ENCODE data around the gene PPM1J. TPM values are rescaled to one million over a fixed set of nuclear protein-coding genes. Genes with fewer than 3 reads are reported as not detected.
A peak's percentile ranks its signal among the peaks of the same experiment; 100 is the strongest.

PPM1J gene
- total and polyA plus RNA-seq, 2 of the 13 experiments (the other 11 are each of a cell fraction or from before 2014, with no cell fraction given) = 0.07 to 0.22 TPM

GRCh38 chr1:112706505-112707220 lies 8.5 kb downstream of the PPM1J start, which contains the start of gene RHOC (continued):
- TF ChIP-seq LRRFIP1 (CRISPR knock-in tag; conservative IDR thresholded peaks at IDR 0.05) (no peak), AHR (CRISPR knock-in tag; IDR thresholded peaks at IDR 0.05) (no peak), ZNF205 (CRISPR knock-in tag; IDR thresholded peaks at IDR 0.05) (no peak), NFIC (IDR thresholded peaks at IDR 0.05; ENCODE audit: low read length) (no peak), ZBTB26 (CRISPR knock-in tag; IDR thresholded peaks at IDR 0.05; ENCODE audit: borderline replicate concordance) (no peak), ZGPAT (CRISPR knock-in tag; IDR thresholded peaks at IDR 0.05) (0 out of 2 replicates have a peak, but pooled peaks have one; percentile 8), MYNN (CRISPR knock-in tag; IDR thresholded peaks at IDR 0.05; ENCODE audit: low read depth) (no peak), ZBTB10 (CRISPR knock-in tag; IDR thresholded peaks at IDR 0.05; ENCODE audit: borderline replicate concordance) (0 out of 2 replicates have a peak, but pooled peaks have one; percentile 13), ZNF17 (CRISPR knock-in tag; IDR thresholded peaks at IDR 0.05) (no peak), ZBTB37 (CRISPR knock-in tag; IDR thresholded peaks at IDR 0.05) (no peak), ATF4 (CRISPR knock-in tag; IDR thresholded peaks at IDR 0.05) (no peak), ZNF775 (CRISPR knock-in tag; IDR thresholded peaks at IDR 0.05; ENCODE audit: borderline replicate concordance) (no peak), RORA (CRISPR knock-in tag; IDR thresholded peaks at IDR 0.05) (no peak), HDAC1 (CRISPR knock-in tag; IDR thresholded peaks at IDR 0.05) (no peak; the same call in 1 of the 2 replicates), HNF4A (CRISPR knock-in tag; IDR thresholded peaks at IDR 0.05) (no peak), ZNF678 (CRISPR knock-in tag; IDR thresholded peaks at IDR 0.05) (no peak), ZNF354B (CRISPR knock-in tag; IDR thresholded peaks at IDR 0.05) (no peak), TEF (CRISPR knock-in tag; IDR thresholded peaks at IDR 0.05) (0 out of 2 replicates have a peak, but pooled peaks have one; percentile 1)

Data from HepG2 (cell line).